Measurements from ENCODE around the gene HDGFL1. TPM values are rescaled to one million over a fixed set of nuclear protein-coding genes. Genes with fewer than 3 reads are reported as not detected.

The HDGFL1 gene
- polyA plus RNA-seq, 1 donor from 2014 or later: not detected

GRCh38 chr6:22601984-22602383 lies 32.6 kb downstream of the HDGFL1 start:
- Histone ChIP-seq H3K9me2 (ENCODE audit: insufficient read depth, low read length) (no peaks in the 10 kb centered on the region), H3K79me2 (replicated peaks; ENCODE audit: insufficient read depth, low read length) (no peaks in the 10 kb centered on the region), H2AFZ (ENCODE audit: low read depth, low read length) (no peak overlapping the region), H3K9me3 (ENCODE audit: low read length) (no peaks in the 10 kb centered on the region), H3K36me3 (ENCODE audit: insufficient read depth, low read length) (no peaks in the 10 kb centered on the region), H3K9ac (ENCODE audit: low read length) (no peak overlapping the region), H4K20me1 (ENCODE audit: insufficient read depth) (no peaks in the 10 kb centered on the region), H3K27me3 (ENCODE audit: insufficient read depth, low read depth, low read length) (no peaks in the 10 kb centered on the region), H3K4me3 (ENCODE audit: low read length) (no peak overlapping the region), H3F3A (ENCODE audit: insufficient read depth, low read length, poor library complexity, severe bottlenecking) (no peaks in the 10 kb centered on the region), H3K4me2 (ENCODE audit: low read length) (no peak overlapping the region), H3K27ac (ENCODE audit: low read length) (no peak overlapping the region)
- TF ChIP-seq POLR2AphosphoS5 (IDR thresholded peaks at IDR 0.05) (no peak), SMC3 (conservative IDR thresholded peaks at IDR 0.05; ENCODE audit: poor library complexity) (no peak), EZH2 (IDR thresholded peaks at IDR 0.05; ENCODE audit: borderline replicate concordance, insufficient read depth, low read length, poor library complexity, severe bottlenecking) (no peak), TAF1 (IDR thresholded peaks at IDR 0.05; ENCODE audit: low read depth) (no peak), MXI1 (conservative IDR thresholded peaks at IDR 0.05; ENCODE audit: poor library complexity, severe bottlenecking) (no peak), RAD21 (conservative IDR thresholded peaks at IDR 0.05) (no peak), EP300 (conservative IDR thresholded peaks at IDR 0.05; ENCODE audit: poor library complexity, severe bottlenecking) (no peak)
- TF ChIP-seq, protein P1, sequence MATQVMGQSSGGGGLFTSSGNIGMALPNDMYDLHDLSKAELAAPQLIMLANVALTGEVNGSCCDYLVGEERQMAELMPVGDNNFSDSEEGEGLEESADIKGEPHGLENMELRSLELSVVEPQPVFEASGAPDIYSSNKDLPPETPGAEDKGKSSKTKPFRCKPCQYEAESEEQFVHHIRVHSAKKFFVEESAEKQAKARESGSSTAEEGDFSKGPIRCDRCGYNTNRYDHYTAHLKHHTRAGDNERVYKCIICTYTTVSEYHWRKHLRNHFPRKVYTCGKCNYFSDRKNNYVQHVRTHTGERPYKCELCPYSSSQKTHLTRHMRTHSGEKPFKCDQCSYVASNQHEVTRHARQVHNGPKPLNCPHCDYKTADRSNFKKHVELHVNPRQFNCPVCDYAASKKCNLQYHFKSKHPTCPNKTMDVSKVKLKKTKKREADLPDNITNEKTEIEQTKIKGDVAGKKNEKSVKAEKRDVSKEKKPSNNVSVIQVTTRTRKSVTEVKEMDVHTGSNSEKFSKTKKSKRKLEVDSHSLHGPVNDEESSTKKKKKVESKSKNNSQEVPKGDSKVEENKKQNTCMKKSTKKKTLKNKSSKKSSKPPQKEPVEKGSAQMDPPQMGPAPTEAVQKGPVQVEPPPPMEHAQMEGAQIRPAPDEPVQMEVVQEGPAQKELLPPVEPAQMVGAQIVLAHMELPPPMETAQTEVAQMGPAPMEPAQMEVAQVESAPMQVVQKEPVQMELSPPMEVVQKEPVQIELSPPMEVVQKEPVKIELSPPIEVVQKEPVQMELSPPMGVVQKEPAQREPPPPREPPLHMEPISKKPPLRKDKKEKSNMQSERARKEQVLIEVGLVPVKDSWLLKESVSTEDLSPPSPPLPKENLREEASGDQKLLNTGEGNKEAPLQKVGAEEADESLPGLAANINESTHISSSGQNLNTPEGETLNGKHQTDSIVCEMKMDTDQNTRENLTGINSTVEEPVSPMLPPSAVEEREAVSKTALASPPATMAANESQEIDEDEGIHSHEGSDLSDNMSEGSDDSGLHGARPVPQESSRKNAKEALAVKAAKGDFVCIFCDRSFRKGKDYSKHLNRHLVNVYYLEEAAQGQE (IDR thresholded peaks at IDR 0.05; ENCODE audit: borderline replicate concordance): no peak
- TF ChIP-seq, protein P2, sequence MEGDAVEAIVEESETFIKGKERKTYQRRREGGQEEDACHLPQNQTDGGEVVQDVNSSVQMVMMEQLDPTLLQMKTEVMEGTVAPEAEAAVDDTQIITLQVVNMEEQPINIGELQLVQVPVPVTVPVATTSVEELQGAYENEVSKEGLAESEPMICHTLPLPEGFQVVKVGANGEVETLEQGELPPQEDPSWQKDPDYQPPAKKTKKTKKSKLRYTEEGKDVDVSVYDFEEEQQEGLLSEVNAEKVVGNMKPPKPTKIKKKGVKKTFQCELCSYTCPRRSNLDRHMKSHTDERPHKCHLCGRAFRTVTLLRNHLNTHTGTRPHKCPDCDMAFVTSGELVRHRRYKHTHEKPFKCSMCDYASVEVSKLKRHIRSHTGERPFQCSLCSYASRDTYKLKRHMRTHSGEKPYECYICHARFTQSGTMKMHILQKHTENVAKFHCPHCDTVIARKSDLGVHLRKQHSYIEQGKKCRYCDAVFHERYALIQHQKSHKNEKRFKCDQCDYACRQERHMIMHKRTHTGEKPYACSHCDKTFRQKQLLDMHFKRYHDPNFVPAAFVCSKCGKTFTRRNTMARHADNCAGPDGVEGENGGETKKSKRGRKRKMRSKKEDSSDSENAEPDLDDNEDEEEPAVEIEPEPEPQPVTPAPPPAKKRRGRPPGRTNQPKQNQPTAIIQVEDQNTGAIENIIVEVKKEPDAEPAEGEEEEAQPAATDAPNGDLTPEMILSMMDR (IDR thresholded peaks at IDR 0.05; ENCODE audit: poor library complexity, severe bottlenecking): no peak

GRCh38 chr6:22605736-22606135 lies 36.4 kb downstream of the HDGFL1 start:
- Histone ChIP-seq H3K36me3 (ENCODE audit: insufficient read depth, low read length) (no peaks in the 10 kb centered on the region), H2AFZ (ENCODE audit: low read depth, low read length) (no peak overlapping the region), H3F3A (ENCODE audit: insufficient read depth, low read length, poor library complexity, severe bottlenecking) (no peaks in the 10 kb centered on the region), H3K4me2 (ENCODE audit: low read length) (no peak overlapping the region), H3K79me2 (replicated peaks; ENCODE audit: insufficient read depth, low read length) (no peaks in the 10 kb centered on the region), H3K9me2 (ENCODE audit: insufficient read depth, low read length) (no peaks in the 10 kb centered on the region), H3K27me3 (ENCODE audit: insufficient read depth, low read depth, low read length) (no peaks in the 10 kb centered on the region), H4K20me1 (ENCODE audit: insufficient read depth) (no peaks in the 10 kb centered on the region), H3K27ac (ENCODE audit: low read length) (no peak overlapping the region), H3K4me3 (ENCODE audit: low read length) (no peak overlapping the region), H3K9me3 (ENCODE audit: low read length) (no peaks in the 10 kb centered on the region), H3K9ac (ENCODE audit: low read length) (no peak overlapping the region)
- TF ChIP-seq, protein P1 (IDR thresholded peaks at IDR 0.05; ENCODE audit: borderline replicate concordance): no peak
- TF ChIP-seq MXI1 (conservative IDR thresholded peaks at IDR 0.05; ENCODE audit: poor library complexity, severe bottlenecking) (no peak), EP300 (conservative IDR thresholded peaks at IDR 0.05; ENCODE audit: poor library complexity, severe bottlenecking) (no peak), TAF1 (IDR thresholded peaks at IDR 0.05; ENCODE audit: low read depth) (no peak), SMC3 (conservative IDR thresholded peaks at IDR 0.05; ENCODE audit: poor library complexity) (no peak), POLR2AphosphoS5 (IDR thresholded peaks at IDR 0.05) (no peak), RAD21 (conservative IDR thresholded peaks at IDR 0.05) (no peak), EZH2 (IDR thresholded peaks at IDR 0.05; ENCODE audit: borderline replicate concordance, insufficient read depth, low read length, poor library complexity, severe bottlenecking) (no peak)
- TF ChIP-seq, protein P2 (IDR thresholded peaks at IDR 0.05; ENCODE audit: poor library complexity, severe bottlenecking): no peak
